Endodermal cell (in vitro differentiated cells): ENCODE results near the gene SYNPO2L. TPM values are rescaled to one million over a fixed set of nuclear protein-coding genes. Genes with fewer than 3 reads are reported as not detected.
"Not testable (repeated sequence)": the region's sequence is repeated elsewhere in the genome, so short reads cannot be mapped to it uniquely, and the experiment has no call there.

Experiments used
- DNase-seq: peaks from one replicate; pipeline ENCODE4 v3.0.0-alpha.2; 2017
- H3K27ac ChIP-seq: 2 replicates; pipeline ENCODE4 v1.5.1; 2013; ENCODE audit warnings: mild to moderate bottlenecking, low read depth, low read length, moderate library complexity
- H3K27me3 ChIP-seq: 2 replicates; pipeline ENCODE4 v1.6.1; 2013; ENCODE audit warnings: mild to moderate bottlenecking, low read length, moderate library complexity; ENCODE audit not compliant: insufficient read depth, control insufficient read depth, poor library complexity, severe bottlenecking
- H3K36me3 ChIP-seq: 2 replicates; pipeline ENCODE4 v1.7.0; 2013; ENCODE audit warnings: mild to moderate bottlenecking, low read length, moderate library complexity; ENCODE audit not compliant: control insufficient read depth, insufficient read depth
- H3K4me1 ChIP-seq: one replicate; pipeline ENCODE4 v1.7.0; 2013; ENCODE audit warnings: low read length; ENCODE audit not compliant: control insufficient read depth, insufficient read depth
- H3K4me3 ChIP-seq: 2 replicates; pipeline ENCODE4 v1.5.1; 2013; ENCODE audit warnings: mild to moderate bottlenecking, low read length, moderate library complexity
- H3K9ac ChIP-seq: 2 replicates; pipeline ENCODE4 v1.6.1; 2013; ENCODE audit warnings: mild to moderate bottlenecking, low read length, moderate library complexity; ENCODE audit not compliant: poor library complexity, severe bottlenecking; ENCODE audit errors: extremely low read depth
- H3K9me3 ChIP-seq: 2 replicates; pipeline ENCODE4 v1.6.1; 2013; ENCODE audit warnings: mild to moderate bottlenecking, low read length, moderate library complexity; ENCODE audit not compliant: control insufficient read depth
- H3K27ac Mint-ChIP-seq: 2 replicates; pipeline ENCODE4 v1.8.0; 2020; ENCODE audit warnings: mixed read lengths
- H3K27me3 Mint-ChIP-seq: 2 replicates; pipeline ENCODE4 v1.8.0; 2021; ENCODE audit warnings: mild to moderate bottlenecking, mixed read lengths; ENCODE audit not compliant: insufficient read depth
- H3K36me3 Mint-ChIP-seq: 2 replicates; pipeline ENCODE4 v1.8.0; 2020; ENCODE audit warnings: low read depth, mixed read lengths
- H3K4me1 Mint-ChIP-seq: 2 replicates; pipeline ENCODE4 v1.8.0; 2020; ENCODE audit warnings: mixed read lengths
- H3K4me3 Mint-ChIP-seq: 2 replicates; pipeline ENCODE4 v1.8.0; 2020; ENCODE audit warnings: mild to moderate bottlenecking, moderate library complexity, mixed read lengths
- H3K9me3 Mint-ChIP-seq: 2 replicates; pipeline ENCODE4 v1.8.0; 2020; ENCODE audit warnings: mild to moderate bottlenecking, mixed read lengths
- WGBS, 2 experiments: methylation state at CpG; one replicate each; pipeline versions ENCODE4 v1.1.5 to v1.1.7; 2013; ENCODE audit warnings: missing lambda C conversion rate in 2 of 2, mixed read lengths in 1 of 2; ENCODE audit not compliant: insufficient coverage in 1 of 2, insufficient read length in 1 of 2; 5-methylcytosine and 5-hydroxymethylcytosine counted together
- long read RNA-seq, 4 experiments: library from polyadenylated mRNA in 2 of 4; library from RNA in 1 of 4; library from capped mRNA in 1 of 4; stranded (forward) in 3 of 4; unstranded in 1 of 4; transcript quantifications; one replicate each; pipeline ENCODE4 v2.0.0, GENCODE V29; 2020 to 2021; ENCODE audit warnings: inconsistent platforms in 1 of 4
- polyA plus RNA-seq, 2 experiments: library from polyadenylated mRNA; stranded (reverse); fragments of 50-300 nt; gene quantifications; one replicate each; pipeline ENCODE4 v1.2.3, GENCODE V29; 2013
- total RNA-seq, 2 donors: library from RNA; stranded (reverse); fragmentation: NEBNext Ultra II Directional in 1 of 2; extraction: Animal tissue kit (Norgen Biotek cat#: 25700) in 1 of 2; gene quantifications; 2 replicates in 1 of 2; 3 replicates in 1 of 2; pipeline ENCODE4 v1.2.1, GENCODE V29; 2021
- TF ChIP-seq, protein P1 (sequence below): fragments of 200-600 bp; sonication (generic); conservative IDR thresholded peaks from 2 replicates; pipeline ENCODE4 v1.5.0; 2021; ENCODE audit warnings: antibody characterized with exemption, mild to moderate bottlenecking

Gene SYNPO2L, protein sequence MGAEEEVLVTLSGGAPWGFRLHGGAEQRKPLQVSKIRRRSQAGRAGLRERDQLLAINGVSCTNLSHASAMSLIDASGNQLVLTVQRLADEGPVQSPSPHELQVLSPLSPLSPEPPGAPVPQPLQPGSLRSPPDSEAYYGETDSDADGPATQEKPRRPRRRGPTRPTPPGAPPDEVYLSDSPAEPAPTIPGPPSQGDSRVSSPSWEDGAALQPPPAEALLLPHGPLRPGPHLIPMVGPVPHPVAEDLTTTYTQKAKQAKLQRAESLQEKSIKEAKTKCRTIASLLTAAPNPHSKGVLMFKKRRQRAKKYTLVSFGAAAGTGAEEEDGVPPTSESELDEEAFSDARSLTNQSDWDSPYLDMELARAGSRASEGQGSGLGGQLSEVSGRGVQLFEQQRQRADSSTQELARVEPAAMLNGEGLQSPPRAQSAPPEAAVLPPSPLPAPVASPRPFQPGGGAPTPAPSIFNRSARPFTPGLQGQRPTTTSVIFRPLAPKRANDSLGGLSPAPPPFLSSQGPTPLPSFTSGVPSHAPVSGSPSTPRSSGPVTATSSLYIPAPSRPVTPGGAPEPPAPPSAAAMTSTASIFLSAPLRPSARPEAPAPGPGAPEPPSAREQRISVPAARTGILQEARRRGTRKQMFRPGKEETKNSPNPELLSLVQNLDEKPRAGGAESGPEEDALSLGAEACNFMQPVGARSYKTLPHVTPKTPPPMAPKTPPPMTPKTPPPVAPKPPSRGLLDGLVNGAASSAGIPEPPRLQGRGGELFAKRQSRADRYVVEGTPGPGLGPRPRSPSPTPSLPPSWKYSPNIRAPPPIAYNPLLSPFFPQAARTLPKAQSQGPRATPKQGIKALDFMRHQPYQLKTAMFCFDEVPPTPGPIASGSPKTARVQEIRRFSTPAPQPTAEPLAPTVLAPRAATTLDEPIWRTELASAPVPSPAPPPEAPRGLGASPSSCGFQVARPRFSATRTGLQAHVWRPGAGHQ
- total RNA-seq = under 1 TPM; 0.11 to 0.20 TPM
- polyA plus RNA-seq (2013, experiment 1 of 2) = 0.11 TPM
- 0.12 TPM for polyA plus RNA-seq (2013, experiment 2 of 2)
- long read RNA-seq, experiment 1 = 0 reads
- long read RNA-seq, experiment 2, partial matches to known transcripts = 0 of 1 reads
- long read RNA-seq, experiment 2, other reads (novel, unspliced or antisense) = 1 of 1 reads
- long read RNA-seq, experiment 3 = 0 reads
- long read RNA-seq, experiment 4 = 0 reads

DNA sequence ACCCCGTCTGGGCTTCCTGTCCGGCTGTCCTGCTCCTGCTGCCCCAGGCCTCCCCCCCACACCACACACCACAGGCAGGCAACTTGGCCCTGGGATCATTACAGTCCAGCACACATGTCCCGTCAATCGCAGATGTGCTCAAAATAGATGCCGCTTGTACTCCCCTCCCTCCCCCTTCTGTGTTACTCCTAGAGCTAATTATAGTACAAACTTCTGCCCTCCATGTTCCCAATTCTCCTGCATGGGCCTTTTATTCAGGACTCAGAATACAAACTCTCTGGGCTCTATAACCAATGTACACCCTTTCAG, at the start of gene SYNPO2L:
TSS of gene SYNPO2L (minus strand) at position 40 of the 309 bp plus-strand sequence. CDS start 107 bp downstream, outside the sequence.
- H3K4me3 ChIP-seq = no peak within 1 kb of the TSS
- no peak within 1 kb of the TSS for H3K27ac Mint-ChIP-seq
- no peak within 1 kb of the TSS for H3K27ac ChIP-seq
- H3K4me1 ChIP-seq = no peaks in the 10 kb centered on the region
- H3K9me3 Mint-ChIP-seq = no peaks in the 10 kb centered on the region
- no peak for DNase-seq
- TF ChIP-seq, protein P1, sequence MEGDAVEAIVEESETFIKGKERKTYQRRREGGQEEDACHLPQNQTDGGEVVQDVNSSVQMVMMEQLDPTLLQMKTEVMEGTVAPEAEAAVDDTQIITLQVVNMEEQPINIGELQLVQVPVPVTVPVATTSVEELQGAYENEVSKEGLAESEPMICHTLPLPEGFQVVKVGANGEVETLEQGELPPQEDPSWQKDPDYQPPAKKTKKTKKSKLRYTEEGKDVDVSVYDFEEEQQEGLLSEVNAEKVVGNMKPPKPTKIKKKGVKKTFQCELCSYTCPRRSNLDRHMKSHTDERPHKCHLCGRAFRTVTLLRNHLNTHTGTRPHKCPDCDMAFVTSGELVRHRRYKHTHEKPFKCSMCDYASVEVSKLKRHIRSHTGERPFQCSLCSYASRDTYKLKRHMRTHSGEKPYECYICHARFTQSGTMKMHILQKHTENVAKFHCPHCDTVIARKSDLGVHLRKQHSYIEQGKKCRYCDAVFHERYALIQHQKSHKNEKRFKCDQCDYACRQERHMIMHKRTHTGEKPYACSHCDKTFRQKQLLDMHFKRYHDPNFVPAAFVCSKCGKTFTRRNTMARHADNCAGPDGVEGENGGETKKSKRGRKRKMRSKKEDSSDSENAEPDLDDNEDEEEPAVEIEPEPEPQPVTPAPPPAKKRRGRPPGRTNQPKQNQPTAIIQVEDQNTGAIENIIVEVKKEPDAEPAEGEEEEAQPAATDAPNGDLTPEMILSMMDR = no peak
- peaks cover 2% of the 10 kb centered on the region for H3K27me3 Mint-ChIP-seq
- H3K4me1 Mint-ChIP-seq = peaks cover 6% of the 10 kb centered on the region
- H3K36me3 Mint-ChIP-seq = no peaks in the 10 kb centered on the region
- H3K9ac ChIP-seq = no peak within 1 kb of the TSS
- 92 to 97% methylated on average over 2 to 5 of the region's 5 CpGs for WGBS, 2 experiments
- no peaks in the 10 kb centered on the region for H3K9me3 ChIP-seq
- no peak within 1 kb of the TSS for H3K4me3 Mint-ChIP-seq
- H3K27me3 ChIP-seq = no peaks in the 10 kb centered on the region
- no peaks in the 10 kb centered on the region for H3K36me3 ChIP-seq

DNA sequence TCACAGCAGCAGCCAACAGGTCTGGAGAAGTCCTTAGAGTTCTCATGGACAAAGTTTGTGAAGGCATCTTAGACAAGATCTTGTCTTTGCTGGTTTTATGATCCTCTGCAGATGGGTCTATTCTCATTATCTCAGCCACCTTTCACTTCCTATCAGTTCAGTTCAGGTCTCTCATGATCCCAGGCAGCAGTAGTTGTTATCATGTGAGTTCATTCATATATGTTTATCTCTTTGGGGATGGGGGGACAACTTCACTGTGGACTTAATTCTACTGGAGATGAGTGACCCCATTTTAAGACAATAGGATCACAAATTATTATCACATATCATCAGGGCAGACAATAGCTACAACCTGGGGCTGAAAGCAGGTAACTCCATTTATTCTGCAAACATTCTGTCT, 48.1 kb upstream of the SYNPO2L start:
- H3K9ac ChIP-seq, H3K9me3 Mint-ChIP-seq: not testable (repeated sequence)
- H3K36me3 Mint-ChIP-seq = peaks cover 18% of the 10 kb centered on the region

DNA sequence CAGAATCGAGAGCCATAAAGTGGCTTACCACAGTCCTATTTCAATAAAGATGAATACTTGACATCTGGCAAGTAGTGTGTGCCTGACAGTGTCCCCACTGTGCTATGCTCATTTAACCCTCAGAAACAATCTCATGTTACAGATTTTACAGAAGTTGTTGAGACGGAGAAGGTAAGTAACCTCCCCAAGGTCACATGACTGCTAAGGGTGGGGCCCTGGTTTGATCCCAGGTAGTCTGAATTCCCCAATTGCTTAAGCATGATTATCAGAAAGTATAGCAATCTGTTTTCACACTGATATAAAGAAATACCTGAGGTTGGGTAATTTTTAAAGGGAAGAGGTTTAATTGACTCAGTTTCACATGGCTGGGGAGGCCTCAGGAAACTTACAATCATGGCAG, 43.0 kb upstream of the SYNPO2L start:
- H3K9ac ChIP-seq, H3K27ac Mint-ChIP-seq, H3K27ac ChIP-seq, H3K36me3 ChIP-seq, H3K27me3 ChIP-seq, H3K4me3 ChIP-seq, H3K9me3 Mint-ChIP-seq, H3K9me3 ChIP-seq, H3K4me1 ChIP-seq, H3K4me3 Mint-ChIP-seq, H3K27me3 Mint-ChIP-seq, H3K4me1 Mint-ChIP-seq, DNase-seq: not testable (repeated sequence)
- peaks cover 16% of the 10 kb centered on the region for H3K36me3 Mint-ChIP-seq
- WGBS, 2 experiments = 91% methylated on average over 2 of the region's 2 CpGs; no CpG with 5 or more reads in 1 of the 2 experiments

More for the DNA sequence above, 48.1 kb upstream of the SYNPO2L start:
- H3K4me1 ChIP-seq, DNase-seq, H3K4me3 Mint-ChIP-seq, H3K4me1 Mint-ChIP-seq, H3K36me3 ChIP-seq, H3K27me3 ChIP-seq, H3K9me3 ChIP-seq, H3K27ac Mint-ChIP-seq, H3K27me3 Mint-ChIP-seq, H3K4me3 ChIP-seq, H3K27ac ChIP-seq: not testable (repeated sequence)

DNA sequence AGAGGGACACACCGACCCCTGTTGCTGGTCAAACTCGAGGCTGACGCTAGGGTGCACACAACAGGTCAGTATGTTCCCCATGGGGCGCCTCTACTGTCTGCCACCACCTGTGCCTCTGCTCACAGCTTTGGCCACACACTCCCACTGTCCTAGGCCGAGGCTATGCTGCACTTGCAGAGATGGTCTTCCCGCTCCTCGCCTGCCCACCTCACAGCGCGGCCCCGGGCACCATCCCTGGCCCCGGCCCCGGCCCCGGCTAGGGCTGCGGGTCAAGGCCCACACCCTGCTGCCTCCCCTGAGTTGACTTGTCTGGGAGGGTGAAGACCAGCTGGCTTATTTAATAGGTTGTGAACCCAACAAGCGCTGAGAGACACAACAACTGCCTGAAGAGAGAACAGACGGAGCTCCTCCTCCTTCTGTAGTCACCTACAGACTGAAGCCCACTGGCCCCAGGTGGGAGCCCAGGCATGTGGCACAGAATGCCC, 41.9 kb upstream of the SYNPO2L start, which contains the start of gene AGAP5:
TSS of gene AGAP5 (minus strand) at position 435 of the 485 bp plus-strand sequence. CDS start at position 81, 354 bp downstream.
- not testable (repeated sequence) for H3K4me3 ChIP-seq, H3K4me1 Mint-ChIP-seq, H3K36me3 ChIP-seq, H3K27ac Mint-ChIP-seq, H3K4me3 Mint-ChIP-seq, H3K27ac ChIP-seq, H3K27me3 Mint-ChIP-seq, H3K4me1 ChIP-seq, H3K9ac ChIP-seq, H3K27me3 ChIP-seq, DNase-seq, H3K9me3 ChIP-seq, H3K9me3 Mint-ChIP-seq
- peaks cover 15% of the 10 kb centered on the region for H3K36me3 Mint-ChIP-seq
- 93% methylated on average over 15 of the region's 16 CpGs; no CpG with 5 or more reads in 1 of the 2 experiments for WGBS, 2 experiments

DNA sequence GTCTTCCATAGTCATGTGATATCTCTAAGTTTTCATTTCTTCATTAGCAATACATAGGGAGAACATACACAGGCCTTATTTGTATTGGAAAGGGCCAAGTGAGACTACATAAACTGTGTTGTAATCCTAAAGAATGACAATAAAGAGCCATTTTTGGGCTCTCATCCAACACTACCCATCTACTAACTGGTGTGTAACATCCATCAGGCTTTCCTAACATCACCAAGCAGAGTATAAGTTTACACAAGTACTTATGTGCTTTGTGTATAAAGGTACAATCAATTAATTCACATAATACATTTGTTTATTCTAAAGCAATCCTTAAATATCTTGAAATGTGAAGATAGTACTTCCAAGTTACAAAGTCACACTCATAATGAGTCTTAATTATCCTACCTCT, 39.5 kb upstream of the SYNPO2L start:
- not testable (repeated sequence) for DNase-seq, H3K4me3 ChIP-seq, H3K9me3 ChIP-seq, H3K27ac Mint-ChIP-seq, H3K4me3 Mint-ChIP-seq, H3K27me3 Mint-ChIP-seq, H3K4me1 ChIP-seq, H3K27me3 ChIP-seq, H3K9ac ChIP-seq, H3K27ac ChIP-seq, H3K36me3 ChIP-seq, H3K4me1 Mint-ChIP-seq, H3K9me3 Mint-ChIP-seq
- peaks cover 21% of the 10 kb centered on the region for H3K36me3 Mint-ChIP-seq

DNA sequence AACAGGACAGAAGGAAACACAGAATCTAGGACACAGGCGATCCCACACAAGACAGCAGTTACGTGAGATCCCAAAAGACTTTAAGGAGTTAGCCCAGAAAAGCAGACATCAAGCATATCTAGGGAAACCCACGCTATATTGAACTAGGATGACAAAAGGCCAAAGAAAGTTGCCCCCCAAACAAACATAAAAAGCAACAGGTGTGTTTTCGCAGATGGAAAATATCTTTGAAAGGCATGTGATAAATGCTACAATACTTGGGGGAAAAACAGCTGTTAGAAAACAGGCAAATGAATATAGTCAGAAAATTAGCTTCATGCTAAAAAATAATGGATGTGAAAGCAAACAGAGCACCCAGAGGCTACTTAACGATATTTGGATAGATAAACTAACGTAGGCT, 34.9 kb upstream of the SYNPO2L start:
- Mint-ChIP-seq H3K9me3 (peaks cover 10% of the 10 kb centered on the region), H3K36me3 (peaks cover 29% of the 10 kb centered on the region)
- 92 to 100% methylated on average over 4 of the region's 6 CpGs for whole genome bisulfite sequencing, 2 experiments
- not testable (repeated sequence) for H3K4me3 Mint-ChIP-seq, H3K36me3 ChIP-seq, H3K27ac ChIP-seq, DNase-seq, H3K9me3 ChIP-seq, H3K4me3 ChIP-seq, H3K27me3 ChIP-seq, H3K9ac ChIP-seq, H3K4me1 Mint-ChIP-seq, H3K27ac Mint-ChIP-seq, H3K4me1 ChIP-seq, H3K27me3 Mint-ChIP-seq
